OCI-LY1 (cell line): ENCODE results near the gene CTNND2.

Experiments used
- H2AFZ ChIP-seq: fragments of 200-600 bp; sonication (generic), shearing (Covaris generic); 2 replicates; pipeline ENCODE4 v1.6.0; 2014; ENCODE audit warnings: antibody characterized with exemption, mild to moderate bottlenecking, low read length
- H3F3A ChIP-seq: fragments of 200-600 bp; sonication (generic), shearing (Covaris generic); 2 replicates; pipeline ENCODE4 v1.6.0; 2014; ENCODE audit warnings: mild to moderate bottlenecking, antibody characterized with exemption, low read length, moderate library complexity; ENCODE audit not compliant: insufficient read depth
- H3K27ac ChIP-seq: fragments of 200-600 bp; sonication (generic); 2 replicates; pipeline ENCODE4 v1.5.1; 2014; ENCODE audit warnings: low read length, mixed run types, mild to moderate bottlenecking, low read depth; ENCODE audit not compliant: poor library complexity, severe bottlenecking
- H3K27me3 ChIP-seq: fragments of 200-600 bp; sonication (generic); 2 replicates; pipeline ENCODE4 v1.6.0; 2014; ENCODE audit warnings: antibody characterized with exemption, mild to moderate bottlenecking, low read length, moderate library complexity; ENCODE audit not compliant: insufficient read depth
- H3K36me3 ChIP-seq: fragments of 200-600 bp; sonication (generic); 2 replicates; pipeline ENCODE4 v1.6.1; 2014; ENCODE audit warnings: mild to moderate bottlenecking, antibody characterized with exemption, low read length, moderate library complexity, mixed read lengths; ENCODE audit not compliant: insufficient read depth
- H3K4me1 ChIP-seq: fragments of 200-600 bp; sonication (generic); 2 replicates; pipeline ENCODE4 v1.5.1; 2014; ENCODE audit warnings: mild to moderate bottlenecking, low read length, moderate library complexity; ENCODE audit not compliant: insufficient read depth, severe bottlenecking
- H3K4me2 ChIP-seq: fragments of 200-600 bp; sonication (generic), shearing (Covaris generic); 2 replicates; pipeline ENCODE4 v1.6.1; 2014; ENCODE audit warnings: low read length
- H3K4me3 ChIP-seq: fragments of 200-600 bp; sonication (generic); 2 replicates; pipeline ENCODE4 v1.5.1; 2014; ENCODE audit warnings: low read length, low read depth, mild to moderate bottlenecking, mixed read lengths; ENCODE audit not compliant: poor library complexity, severe bottlenecking
- H3K79me2 ChIP-seq: fragments of 200-600 bp; shearing (Covaris generic); 2 replicates; pipeline ENCODE4 v1.6.1; 2016; ENCODE audit warnings: mixed run types, low read length, mixed read lengths; ENCODE audit not compliant: insufficient read depth
- H3K9ac ChIP-seq: fragments of 200-600 bp; sonication (generic), shearing (Covaris generic); 2 replicates; pipeline ENCODE4 v1.6.1; 2014; ENCODE audit warnings: mild to moderate bottlenecking, low read length, mixed read lengths
- H3K9me2 ChIP-seq: fragments of 200-600 bp; sonication (generic), shearing (Covaris generic); 2 replicates; pipeline ENCODE4 v1.6.1; 2014; ENCODE audit warnings: low read depth, mild to moderate bottlenecking, low read length, mixed read lengths
- H3K9me3 ChIP-seq: fragments of 200-600 bp; shearing (Covaris generic); 2 replicates; pipeline ENCODE4 v1.6.1; 2014; ENCODE audit warnings: low read length, mixed read lengths
- H4K20me1 ChIP-seq: fragments of 200-600 bp; sonication (generic), shearing (Covaris generic); 2 replicates; pipeline ENCODE4 v1.6.0; 2016; ENCODE audit warnings: mild to moderate bottlenecking, low read length; ENCODE audit not compliant: insufficient read depth
- EZH2 ChIP-seq: fragments of 200-600 bp; sonication (generic), shearing (Covaris generic); IDR thresholded peaks from 2 replicates; pipeline ENCODE4 v1.8.0; 2017; ENCODE audit warnings: borderline replicate concordance, mixed run types, mild to moderate bottlenecking, antibody characterized with exemption, low read length, moderate library complexity, mixed read lengths
- TF ChIP-seq, protein P1 (sequence below): fragments of 200-600 bp; sonication (generic), shearing (Covaris generic); IDR thresholded peaks from 2 replicates; pipeline ENCODE4 v1.5.1; 2017; ENCODE audit warnings: mild to moderate bottlenecking, antibody characterized with exemption, low read length, moderate library complexity, mixed read lengths

CTNND2 gene

DNA sequence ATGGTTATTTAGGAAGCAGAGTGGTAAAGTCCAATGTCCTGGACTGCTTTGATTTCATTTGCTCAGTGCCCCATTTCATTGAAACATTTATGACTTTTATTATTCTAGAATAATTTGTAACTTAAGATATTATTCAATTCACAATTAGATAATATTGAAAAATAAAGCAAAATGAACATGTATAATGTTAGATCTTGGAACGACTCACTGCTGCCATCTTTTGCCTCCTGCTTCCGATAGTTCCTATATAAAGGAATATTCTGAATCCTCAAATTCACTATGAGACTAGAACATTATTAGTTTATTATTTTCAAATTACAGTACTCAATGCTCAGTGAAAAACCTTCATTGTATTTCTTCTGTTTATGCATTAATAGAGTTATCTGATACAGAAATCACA is 2.3 kb upstream of the CTNND2 start:
- H3K4me2 ChIP-seq = no peak overlapping the region
- no peaks in the 10 kb centered on the region for H3K9me3 ChIP-seq
- H3K79me2 ChIP-seq = no peaks in the 10 kb centered on the region
- no peaks in the 10 kb centered on the region for H3F3A ChIP-seq
- no peak overlapping the region for H3K4me3 ChIP-seq
- no peaks in the 10 kb centered on the region for H3K27me3 ChIP-seq
- H3K4me1 ChIP-seq = no peaks in the 10 kb centered on the region
- H3K27ac ChIP-seq = no peak overlapping the region
- no peak for TF ChIP-seq EZH2
- TF ChIP-seq, protein P1, sequence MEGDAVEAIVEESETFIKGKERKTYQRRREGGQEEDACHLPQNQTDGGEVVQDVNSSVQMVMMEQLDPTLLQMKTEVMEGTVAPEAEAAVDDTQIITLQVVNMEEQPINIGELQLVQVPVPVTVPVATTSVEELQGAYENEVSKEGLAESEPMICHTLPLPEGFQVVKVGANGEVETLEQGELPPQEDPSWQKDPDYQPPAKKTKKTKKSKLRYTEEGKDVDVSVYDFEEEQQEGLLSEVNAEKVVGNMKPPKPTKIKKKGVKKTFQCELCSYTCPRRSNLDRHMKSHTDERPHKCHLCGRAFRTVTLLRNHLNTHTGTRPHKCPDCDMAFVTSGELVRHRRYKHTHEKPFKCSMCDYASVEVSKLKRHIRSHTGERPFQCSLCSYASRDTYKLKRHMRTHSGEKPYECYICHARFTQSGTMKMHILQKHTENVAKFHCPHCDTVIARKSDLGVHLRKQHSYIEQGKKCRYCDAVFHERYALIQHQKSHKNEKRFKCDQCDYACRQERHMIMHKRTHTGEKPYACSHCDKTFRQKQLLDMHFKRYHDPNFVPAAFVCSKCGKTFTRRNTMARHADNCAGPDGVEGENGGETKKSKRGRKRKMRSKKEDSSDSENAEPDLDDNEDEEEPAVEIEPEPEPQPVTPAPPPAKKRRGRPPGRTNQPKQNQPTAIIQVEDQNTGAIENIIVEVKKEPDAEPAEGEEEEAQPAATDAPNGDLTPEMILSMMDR = no peak
- no peak overlapping the region for H3K9ac ChIP-seq
- no peaks in the 10 kb centered on the region for H3K9me2 ChIP-seq
- no peaks in the 10 kb centered on the region for H4K20me1 ChIP-seq
- H3K36me3 ChIP-seq = no peaks in the 10 kb centered on the region
- no peak overlapping the region for H2AFZ ChIP-seq

DNA sequence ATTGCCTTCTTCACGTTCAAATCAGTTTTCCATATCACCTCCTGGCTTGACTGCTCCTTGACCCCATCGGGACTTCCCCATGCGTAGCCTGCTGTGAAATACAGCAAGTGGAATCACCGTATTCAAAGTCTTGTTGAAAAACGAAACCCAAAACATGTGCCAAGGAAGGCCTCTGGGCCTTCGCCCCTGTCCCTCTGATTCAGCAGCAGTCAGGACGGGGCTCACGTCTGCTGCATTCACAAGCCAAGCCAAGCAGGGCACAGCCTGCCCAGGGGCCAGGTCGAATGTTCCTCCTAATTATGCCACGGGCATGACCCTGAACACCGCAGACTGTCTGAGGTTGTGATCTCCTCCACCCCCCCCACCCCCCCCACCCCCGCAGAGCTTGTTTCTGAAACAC is 960 bp upstream of the CTNND2 start:
- Histone ChIP-seq H3K9me3 (no peaks in the 10 kb centered on the region), H4K20me1 (no peaks in the 10 kb centered on the region), H3F3A (no peaks in the 10 kb centered on the region), H3K9me2 (no peaks in the 10 kb centered on the region), H2AFZ (no peak overlapping the region), H3K4me2 (no peak overlapping the region), H3K36me3 (no peaks in the 10 kb centered on the region), H3K79me2 (no peaks in the 10 kb centered on the region), H3K4me3 (no peak overlapping the region), H3K27me3 (no peaks in the 10 kb centered on the region), H3K27ac (no peak overlapping the region), H3K9ac (no peak overlapping the region), H3K4me1 (no peaks in the 10 kb centered on the region)
- TF ChIP-seq, protein P1 = no peak
- no peak for TF ChIP-seq EZH2

GRCh38 chr5:11903614-11904264 is 507 bp downstream of the CTNND2 start:
- H3K27ac ChIP-seq = no peak overlapping the region
- no peaks in the 10 kb centered on the region for H3F3A ChIP-seq
- no peak overlapping the region for H3K4me2 ChIP-seq
- H3K27me3 ChIP-seq = no peaks in the 10 kb centered on the region
- H3K4me1 ChIP-seq = no peaks in the 10 kb centered on the region
- H3K79me2 ChIP-seq = no peaks in the 10 kb centered on the region
- H3K4me3 ChIP-seq = no peak overlapping the region
- H4K20me1 ChIP-seq = no peaks in the 10 kb centered on the region
- no peaks in the 10 kb centered on the region for H3K9me3 ChIP-seq
- H3K9me2 ChIP-seq = no peaks in the 10 kb centered on the region
- H3K9ac ChIP-seq = no peak overlapping the region
- TF ChIP-seq EZH2 = no peak
- TF ChIP-seq, protein P1 = no peak
- no peak overlapping the region for H2AFZ ChIP-seq
- no peaks in the 10 kb centered on the region for H3K36me3 ChIP-seq
